Testis (tissue), 3 donors: ENCODE data around the gene CELSR1. TPM values are rescaled to one million over a fixed set of nuclear protein-coding genes. Genes with fewer than 3 reads are reported as not detected.

ENCODE experiments used
- DNase-seq: peaks from one replicate; pipeline ENCODE4 v3.0.0-alpha.2; 2019
- H3K27ac ChIP-seq, 2 donors: fragments of 200-600 bp; sonication (generic); one replicate each; pipeline ENCODE4 v1.5.1; 2019
- H3K27me3 ChIP-seq: fragments of 200-600 bp; sonication (generic); one replicate; pipeline ENCODE4 v1.5.1; 2019
- H3K36me3 ChIP-seq: fragments of 200-600 bp; sonication (generic); one replicate; pipeline ENCODE4 v1.5.1; 2017; ENCODE audit warnings: low read depth; ENCODE audit errors: missing control alignments
- H3K4me1 ChIP-seq: fragments of 200-600 bp; sonication (generic); one replicate; pipeline ENCODE4 v1.5.1; 2019
- H3K4me3 ChIP-seq, 2 donors: fragments of 200-600 bp; sonication (generic); one replicate each; pipeline ENCODE4 v1.5.1; 2017 to 2019
- H3K9me3 ChIP-seq: fragments of 200-600 bp; sonication (generic); one replicate; pipeline ENCODE4 v1.5.1; 2017
- CTCF ChIP-seq, 3 experiments: fragments of 450-650 bp in 2 of 3; fragments of 200-600 bp in 1 of 3; sonication (generic) in 1 of 3; IDR thresholded peaks; one replicate each; pipeline ENCODE4 v1.5.1; 2016 to 2019; ENCODE audit warnings: antibody characterized with exemption in 3 of 3, mild to moderate bottlenecking in 2 of 3, moderate library complexity in 1 of 3
- POLR2A ChIP-seq: fragments of 450-650 bp; IDR thresholded peaks from one replicate; pipeline ENCODE4 v1.6.1; 2017; ENCODE audit warnings: antibody characterized with exemption, mild to moderate bottlenecking, moderate library complexity
- WGBS, 2 donors: methylation state at CpG; one replicate each; pipeline ENCODE4 v1.1.5; 2018; 5-methylcytosine and 5-hydroxymethylcytosine counted together
- intact Hi-C: fragments of 100-400 bp; cut with DNase I; formaldehyde crosslinking; loops from one replicate; pipeline ENCODE4 v1.15.1; 2023; ENCODE audit warnings: low total_unique reads
- polyA plus RNA-seq: library from polyadenylated mRNA; stranded (reverse); fragments of 350-450 nt; fragmentation: Illumina TruSeq; extraction: RNeasy Lipid Tissue Mini Kit (QIAGEN cat#74804); gene quantifications from one replicate; pipeline ENCODE4 v1.2.3, GENCODE V29; 2014; ENCODE audit warnings: low read depth, low replicate concordance; ENCODE audit not compliant: insufficient read depth
- total RNA-seq, 2 donors: library from RNA; depleted of rRNA; stranded (reverse); fragments of >200 nt; gene quantifications; one replicate each; pipeline ENCODE4 v1.2.3, GENCODE V29; 2016

CELSR1 gene
- total and polyA plus RNA-seq, 3 donors from 2014 or later: 5.6 to 21.5 (median 13.8) TPM

DNA sequence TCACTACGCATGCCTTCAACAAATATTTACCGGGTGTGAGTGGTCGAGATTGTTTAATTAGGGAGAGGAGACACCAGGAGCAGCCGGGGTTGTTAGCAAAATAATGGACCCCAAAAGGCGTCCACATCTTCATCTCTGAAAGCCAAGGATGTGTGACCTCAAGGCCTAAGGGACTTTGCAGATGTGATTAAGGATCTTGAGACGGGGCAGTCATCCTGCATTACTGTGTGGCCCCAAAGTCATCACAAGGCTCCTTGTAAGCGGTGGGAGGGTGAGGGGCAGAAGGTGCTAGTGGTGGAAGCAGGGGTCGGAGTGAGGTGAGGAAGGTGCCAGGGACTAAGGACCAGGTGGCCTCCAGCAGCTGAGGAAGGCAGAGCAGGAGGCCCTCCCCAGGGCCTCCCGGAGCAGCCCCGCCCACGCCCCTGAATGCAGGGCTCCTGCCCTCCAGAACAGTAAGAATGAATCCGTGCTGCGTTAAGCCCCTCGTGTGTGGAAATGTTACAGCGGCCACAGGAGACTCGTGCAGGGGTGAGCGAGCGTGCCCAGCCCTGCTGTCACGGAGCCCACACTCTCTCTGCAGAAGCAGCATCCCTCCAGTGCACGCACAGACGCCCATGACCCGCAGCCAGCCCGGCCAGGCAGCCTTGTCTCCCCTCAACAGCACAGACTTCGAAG lies 83.5 kb downstream of the CELSR1 start:
- Histone ChIP-seq H3K27ac (no peak overlapping the region), H3K36me3 (no peaks in the 10 kb centered on the region)

DNA sequence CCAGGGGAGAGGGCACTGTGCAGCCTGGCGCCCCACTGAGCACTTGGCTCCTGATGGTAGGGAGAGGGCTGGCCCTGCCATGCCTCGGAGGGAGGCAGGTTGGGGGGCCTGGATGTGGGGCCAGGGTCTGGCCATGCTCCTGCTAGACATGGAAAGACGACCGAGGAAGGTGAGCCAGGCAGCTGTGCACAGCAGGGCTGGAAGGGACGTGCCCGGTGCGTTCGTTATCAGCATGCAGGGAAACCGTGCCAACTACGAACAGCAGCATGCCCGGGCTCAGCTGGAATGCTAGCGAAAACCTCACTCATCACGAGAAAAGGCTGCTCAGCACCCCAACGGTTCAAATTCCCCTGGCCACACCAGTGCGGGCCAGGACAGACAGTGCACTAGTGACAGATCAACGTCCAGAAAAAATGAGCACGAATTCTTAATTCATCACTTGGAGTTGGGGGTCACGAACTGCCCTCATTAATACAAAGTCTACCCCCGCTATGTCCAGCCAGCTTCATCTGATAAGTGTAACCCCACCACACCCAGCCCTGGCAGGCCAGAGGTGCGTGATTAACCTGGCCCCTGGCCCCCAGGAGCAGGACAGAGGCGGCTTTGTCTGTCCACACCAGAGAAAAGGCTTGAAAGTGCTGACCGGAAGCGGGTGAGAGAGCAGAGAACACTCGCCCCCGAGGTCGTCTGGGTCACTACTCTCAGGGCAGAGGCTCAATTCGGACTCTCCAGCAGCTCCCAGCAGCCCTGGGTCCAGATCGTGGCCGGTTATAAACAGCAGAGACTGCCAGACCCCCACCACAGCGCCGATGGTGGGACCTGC lies 84.2 kb downstream of the CELSR1 start:
- WGBS, 2 donors: 50 to 73% methylated on average over 18 to 31 of the region's 31 CpGs
- no peak for DNase-seq
- Histone ChIP-seq H3K27me3 (no peaks in the 10 kb centered on the region), H3K4me1 (no peaks in the 10 kb centered on the region), H3K36me3 (no peaks in the 10 kb centered on the region), H3K9me3 (no peaks in the 10 kb centered on the region), H3K4me3 (no peak overlapping the region), H3K27ac (no peak overlapping the region)
- no peak for TF ChIP-seq POLR2A
- intact Hi-C loops: no loop called here

More for the DNA sequence above, 83.5 kb downstream of the CELSR1 start:
- intact Hi-C loops: no loop called here
- Histone ChIP-seq H3K9me3 (no peaks in the 10 kb centered on the region), H3K4me3 (no peak overlapping the region), H3K27me3 (no peaks in the 10 kb centered on the region), H3K4me1 (no peaks in the 10 kb centered on the region)
- no peak for DNase-seq
- TF ChIP-seq CTCF (IDR thresholded peaks at IDR 0.05): no peak
- no peak for TF ChIP-seq POLR2A
- 65 to 73% methylated on average over 20 to 24 of the region's 24 CpGs for WGBS, 2 donors

GRCh38 chr22:46452195-46453005 lies 85.0 kb downstream of the CELSR1 start:
- WGBS, 2 donors: 91 to 95% methylated on average over 4 to 16 of the region's 16 CpGs
- DNase-seq: no peak
- Histone ChIP-seq H3K9me3 (no peaks in the 10 kb centered on the region), H3K27ac (no peak overlapping the region), H3K4me3 (no peak overlapping the region), H3K36me3 (no peaks in the 10 kb centered on the region), H3K27me3 (no peaks in the 10 kb centered on the region), H3K4me1 (no peaks in the 10 kb centered on the region)
- intact Hi-C loops: no loop called here
- no peak for TF ChIP-seq POLR2A
- no peak for TF ChIP-seq CTCF (IDR thresholded peaks at IDR 0.05)

DNA sequence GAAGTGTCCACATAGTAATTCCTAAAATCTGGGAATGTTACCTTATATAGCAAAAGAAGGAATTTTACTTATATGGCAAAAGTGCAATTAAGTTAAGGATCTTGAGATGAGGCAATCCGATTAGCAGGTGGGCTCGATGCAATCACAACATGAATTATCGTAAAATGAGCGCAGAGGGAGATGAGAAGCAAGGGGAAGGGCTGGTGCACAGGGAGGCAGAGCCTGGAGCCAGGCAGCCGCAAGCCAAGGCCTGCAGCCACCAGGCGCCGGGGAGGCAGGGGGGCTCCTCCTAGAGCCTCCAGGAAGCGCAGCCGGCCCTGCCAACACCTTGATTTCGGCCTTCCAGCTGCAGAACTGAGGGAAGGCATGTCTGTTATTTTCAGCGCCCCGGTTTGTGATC lies 85.7 kb downstream of the CELSR1 start:
- Histone ChIP-seq H3K4me1 (no peaks in the 10 kb centered on the region), H3K36me3 (no peaks in the 10 kb centered on the region), H3K27ac (no peak overlapping the region), H3K27me3 (no peaks in the 10 kb centered on the region), H3K9me3 (no peaks in the 10 kb centered on the region), H3K4me3 (no peak overlapping the region)
- intact Hi-C loops: no loop called here
- WGBS, 2 donors: 97 to 98% methylated on average over 11 to 12 of the region's 12 CpGs
- TF ChIP-seq POLR2A: no peak
- no peak for TF ChIP-seq CTCF (IDR thresholded peaks at IDR 0.05)
- DNase-seq: no peak
